HEK293 (cell line): Measurements from ENCODE around the gene TMEM63B.

ENCODE experiments used
- CTCF ChIA-PET: fragments of 350-600 bp; formaldehyde crosslinking; extraction: SDS; loops from one replicate; lab custom pipeline; 2021; ENCODE audit warnings: antibody characterized with exemption; lab: Yijun Ruan, JAX
- POLR2A ChIA-PET: fragments of 300-600 bp; formaldehyde crosslinking; extraction: SDS; loops from one replicate; lab custom pipeline; 2020; ENCODE audit warnings: antibody characterized with exemption, inconsistent platforms; lab: Yijun Ruan, JAX
- H3K27ac ChIP-seq: fragments of 200-500 bp; sonication (Bioruptor generic); 2 replicates; pipeline ENCODE4 v1.5.1; 2014; ENCODE audit warnings: low read depth, low read length, control low read depth, inconsistent platforms; ENCODE audit errors: extremely low read depth
- H3K36me3 ChIP-seq, 2 experiments: fragments of 200-500 bp in 1 of 2; sonication (Bioruptor generic) in 1 of 2; 1 replicate in 1 of 2; 2 replicates in 1 of 2; pipeline ENCODE4 v1.5.1; 2014 to 2017; ENCODE audit warnings: inconsistent platforms in 2 of 2, low read length in 2 of 2; ENCODE audit not compliant: control insufficient read depth in 2 of 2, insufficient read depth in 1 of 2
- H3K4me1 ChIP-seq: fragments of 200-500 bp; sonication (Bioruptor generic); 2 replicates; pipeline ENCODE4 v1.5.1; 2014; ENCODE audit warnings: mild to moderate bottlenecking, low read length, inconsistent platforms; ENCODE audit not compliant: control insufficient read depth, insufficient read depth
- H3K4me3 ChIP-seq: 2 replicates; pipeline ENCODE4 v1.5.1; 2011; ENCODE audit warnings: low read depth, mild to moderate bottlenecking, control low read depth, low read length, moderate library complexity
- H3K9me3 ChIP-seq: fragments of 200-500 bp; sonication (Bioruptor generic); 2 replicates; pipeline ENCODE4 v1.5.1; 2014; ENCODE audit warnings: low read depth, low read length, inconsistent platforms; ENCODE audit not compliant: control insufficient read depth, insufficient read depth
- HIC1 ChIP-seq: fragments of 450-650 bp; formaldehyde crosslinking; IDR thresholded peaks from 2 replicates; pipeline ENCODE4 v1.5.1; 2016; ENCODE audit warnings: missing biosample characterization, missing genetic modification characterization
- HOXA7 ChIP-seq: sonication (generic); formaldehyde crosslinking; IDR thresholded peaks from 2 replicates; pipeline ENCODE4 v1.8.1; 2022; ENCODE audit warnings: missing genetic modification reagents, borderline replicate concordance
- KLF16 ChIP-seq: fragments of 450-650 bp; formaldehyde crosslinking; IDR thresholded peaks from 2 replicates; pipeline ENCODE4 v1.5.1; 2017; ENCODE audit warnings: missing biosample characterization, missing genetic modification characterization
- PRDM10 ChIP-seq: fragments of 450-650 bp; formaldehyde crosslinking; IDR thresholded peaks from 2 replicates; pipeline ENCODE4 v1.5.1; 2016; ENCODE audit warnings: missing biosample characterization, missing genetic modification characterization
- ZBTB48 ChIP-seq: fragments of 450-650 bp; formaldehyde crosslinking; IDR thresholded peaks from 2 replicates; pipeline ENCODE4 v1.5.1; 2016; ENCODE audit warnings: missing biosample characterization, missing genetic modification characterization
- ZFP3 ChIP-seq: fragments of 450-650 bp; formaldehyde crosslinking; IDR thresholded peaks from 2 replicates; pipeline ENCODE4 v1.5.1; 2016; ENCODE audit warnings: low read depth, missing biosample characterization, missing genetic modification characterization
- ZNF114 ChIP-seq: fragments of 450-650 bp; formaldehyde crosslinking; IDR thresholded peaks from 2 replicates; pipeline ENCODE4 v1.5.0; 2017; ENCODE audit warnings: missing biosample characterization, missing genetic modification characterization
- ZNF140 ChIP-seq: fragments of 450-650 bp; formaldehyde crosslinking; IDR thresholded peaks from 2 replicates; pipeline ENCODE4 v1.5.1; 2016; ENCODE audit warnings: missing biosample characterization, missing genetic modification characterization
- ZNF18 ChIP-seq: fragments of 450-650 bp; formaldehyde crosslinking; IDR thresholded peaks from 2 replicates; pipeline ENCODE4 v1.5.1; 2016; ENCODE audit warnings: missing biosample characterization, missing genetic modification characterization
- ZNF335 ChIP-seq: fragments of 450-650 bp; formaldehyde crosslinking; conservative IDR thresholded peaks from 2 replicates; pipeline ENCODE4 v1.5.1; 2016; ENCODE audit warnings: missing biosample characterization, missing genetic modification characterization
- ZNF548 ChIP-seq: fragments of 450-650 bp; formaldehyde crosslinking; IDR thresholded peaks from 2 replicates; pipeline ENCODE4 v1.5.1; 2016; ENCODE audit warnings: missing biosample characterization, missing genetic modification characterization
- ZNF629 ChIP-seq: fragments of 450-650 bp; formaldehyde crosslinking; IDR thresholded peaks from 2 replicates; pipeline ENCODE4 v1.5.1; 2017; ENCODE audit warnings: missing biosample characterization, missing genetic modification characterization
- ZNF660 ChIP-seq: fragments of 450-650 bp; IDR thresholded peaks from 2 replicates; pipeline ENCODE4 v1.5.1; 2018; ENCODE audit warnings: missing biosample characterization, mild to moderate bottlenecking, missing genetic modification characterization
- ZNF670 ChIP-seq: fragments of 450-650 bp; formaldehyde crosslinking; IDR thresholded peaks from 2 replicates; pipeline ENCODE4 v1.5.1; 2016; ENCODE audit warnings: missing biosample characterization, missing genetic modification characterization, low read depth
- ZNF747 ChIP-seq: fragments of 450-650 bp; formaldehyde crosslinking; IDR thresholded peaks from 2 replicates; pipeline ENCODE4 v1.5.1; 2016; ENCODE audit warnings: missing biosample characterization, missing genetic modification characterization
- ZNF830 ChIP-seq: fragments of 450-650 bp; IDR thresholded peaks from 2 replicates; pipeline ENCODE4 v1.5.0; 2018; ENCODE audit warnings: missing biosample characterization, missing genetic modification characterization, low read depth, mild to moderate bottlenecking, moderate library complexity
- ZNF837 ChIP-seq: fragments of 450-650 bp; formaldehyde crosslinking; IDR thresholded peaks from 2 replicates; pipeline ENCODE4 v1.5.1; 2016; ENCODE audit warnings: missing biosample characterization, missing genetic modification characterization
- ZSCAN16 ChIP-seq: fragments of 450-650 bp; formaldehyde crosslinking; IDR thresholded peaks from 2 replicates; pipeline ENCODE4 v1.5.1; 2016; ENCODE audit warnings: missing biosample characterization, missing genetic modification characterization
- ZSCAN23 ChIP-seq: fragments of 450-650 bp; formaldehyde crosslinking; IDR thresholded peaks from 2 replicates; pipeline ENCODE4 v1.5.1; 2016; ENCODE audit warnings: missing biosample characterization, missing genetic modification characterization

TMEM63B gene

GRCh38 chr6:44079672-44080071 is 47.7 kb upstream of the TMEM63B start:
- Histone ChIP-seq H3K27ac (no peak overlapping the region), H3K4me1 (no peaks in the 10 kb centered on the region)
- POLR2A ChIA-PET, result interaction anchor here (0.5 to 1.7 kb wide), 4 partner anchors 49 to 464 kb away, joined by 3 to 27 read pairs (median 3); partner anchors contain the start of genes MAD2L1BP and VEGFA
- CTCF ChIA-PET, result interaction anchor here (0.6 to 10.9 kb wide), 41 partner anchors 9 to 910 kb away, joined by 3 to 189 read pairs (median 5); partner anchors contain the start of gene VEGFA
- no peak for TF ChIP-seq ZFP3 (tag by site-specific recombination)
- TF ChIP-seq, all 188 proteins: peak for 0
- Histone ChIP-seq H3K36me3 (no peaks in the 10 kb centered on the region), H3K9me3 (no peaks in the 10 kb centered on the region), H3K4me3 (no peak overlapping the region)

- no peaks in the 10 kb centered on the region for H3K4me1 ChIP-seq
Observed at GRCh38 chr6:44080561-44081521, 46.5 kb upstream of the TMEM63B start.

GRCh38 chr6:44081753-44082152 is 45.6 kb upstream of the TMEM63B start:
- no peaks in the 10 kb centered on the region for H3K4me1 ChIP-seq

More at GRCh38 chr6:44080561-44081521, 46.5 kb upstream of the TMEM63B start:
- ChIA-PET POLR2A (interaction anchor here (0.5 to 1.7 kb wide), 3 partner anchors 310 to 604 kb away, joined by 3 to 4 read pairs (median 3); partner anchors contain the start of genes MAD2L1BP, TJAP1 and VEGFA), CTCF (interaction anchor here (0.6 to 10.9 kb wide), 10 partner anchors 10 to 911 kb away, joined by 3 to 189 read pairs (median 7); partner anchors contain the start of gene VEGFA)
- Histone ChIP-seq H3K9me3 (no peaks in the 10 kb centered on the region), H3K27ac (no peak overlapping the region), H3K4me3 (no peak overlapping the region), H3K36me3 (no peaks in the 10 kb centered on the region)
- TF ChIP-seq ZNF830 (tag by site-specific recombination), result no peak
- TF ChIP-seq ZNF548 (tag by site-specific recombination), result no peak
- TF ChIP-seq ZNF837 (tag by site-specific recombination), result no peak
- 0 out of 2 replicates have a peak, but pooled peaks have one; percentile 16 for TF ChIP-seq PRDM10 (tag by site-specific recombination)
- no peak for TF ChIP-seq ZNF114 (tag by site-specific recombination)
- TF ChIP-seq ZSCAN23 (tag by site-specific recombination), result no peak
- no peak for TF ChIP-seq HOXA7 (CRISPR knock-in tag)
- TF ChIP-seq ZBTB48 (tag by site-specific recombination), result no peak

More at GRCh38 chr6:44081753-44082152, 45.6 kb upstream of the TMEM63B start:
- no peaks in the 10 kb centered on the region for H3K9me3 ChIP-seq
- no peak overlapping the region for H3K27ac ChIP-seq
- H3K4me3 ChIP-seq, result no peak overlapping the region
- ChIA-PET POLR2A (no interaction called here), CTCF (interaction anchor here (0.6 to 5.6 kb wide), 7 partner anchors 156 to 473 kb away, joined by 3 to 89 read pairs (median 8); partner anchors contain the start of gene VEGFA)
- H3K36me3 ChIP-seq, result no peaks in the 10 kb centered on the region
- no peak for TF ChIP-seq HIC1 (tag by site-specific recombination)
- no peak for TF ChIP-seq KLF16 (tag by site-specific recombination)
- no peak for TF ChIP-seq ZNF629 (tag by site-specific recombination)
- TF ChIP-seq ZNF670 (tag by site-specific recombination), result no peak
- no peak for TF ChIP-seq ZNF747 (tag by site-specific recombination)
- no peak for TF ChIP-seq ZNF660 (tag by site-specific recombination)
- no peak for TF ChIP-seq ZNF335 (tag by site-specific recombination)
- TF ChIP-seq ZNF18, result no peak
- TF ChIP-seq ZSCAN16 (tag by site-specific recombination), result no peak
- no peak for TF ChIP-seq ZNF140 (tag by site-specific recombination)
- TF ChIP-seq, all 188 proteins: peak for 0
